SU-DHL-6 (cell line): Measurements from ENCODE around the gene B4GALNT3.

ENCODE experiments used
- H2AFZ ChIP-seq: fragments of 200-600 bp; sonication (generic); 2 replicates; pipeline ENCODE4 v1.6.1; 2014; ENCODE audit warnings: low read depth, mild to moderate bottlenecking, moderate library complexity, mixed read lengths, antibody characterized with exemption, low read length; ENCODE audit not compliant: severe bottlenecking
- H3F3A ChIP-seq: fragments of 200-600 bp; shearing (Covaris generic); 2 replicates; pipeline ENCODE4 v1.6.0; 2016; ENCODE audit warnings: antibody characterized with exemption, mild to moderate bottlenecking; ENCODE audit not compliant: insufficient read depth
- H3K27ac ChIP-seq: fragments of 200-600 bp; sonication (generic); 2 replicates; pipeline ENCODE4 v1.5.1; 2016; ENCODE audit warnings: low read depth, mild to moderate bottlenecking, low read length, moderate library complexity, mixed read lengths
- H3K27me3 ChIP-seq: fragments of 200-600 bp; sonication (generic), shearing (Covaris generic); 2 replicates; pipeline ENCODE4 v1.6.0; 2014; ENCODE audit warnings: mild to moderate bottlenecking, low read length
- H3K36me3 ChIP-seq: fragments of 200-600 bp; sonication (generic); 2 replicates; pipeline ENCODE4 v1.6.1; 2014; ENCODE audit warnings: mild to moderate bottlenecking, low read length, mixed read lengths
- H3K4me2 ChIP-seq: fragments of 300-600, 200-600 bp; shearing (Covaris generic), sonication (generic); 2 replicates; pipeline ENCODE4 v1.6.0; 2014; ENCODE audit warnings: low read length, low read depth, mild to moderate bottlenecking; ENCODE audit not compliant: poor library complexity, severe bottlenecking
- H3K4me3 ChIP-seq: fragments of 200-600 bp; sonication (generic); 2 replicates; pipeline ENCODE4 v1.5.1; 2014; ENCODE audit warnings: antibody characterized with exemption, low read length, mild to moderate bottlenecking, mixed read lengths; ENCODE audit not compliant: insufficient read depth, poor library complexity, severe bottlenecking
- H3K79me2 ChIP-seq: fragments of 200-600 bp; sonication (generic); 2 replicates; pipeline ENCODE4 v1.6.1; 2014; ENCODE audit warnings: mild to moderate bottlenecking, low read length, moderate library complexity; ENCODE audit not compliant: insufficient read depth
- H3K9ac ChIP-seq: fragments of 200-600 bp; sonication (generic); 2 replicates; pipeline ENCODE4 v1.7.0; 2014; ENCODE audit warnings: mild to moderate bottlenecking, low read length
- H3K9me2 ChIP-seq: fragments of 200-600 bp; sonication (generic); replicated peaks from 2 replicates; pipeline ENCODE4 v1.6.1; 2014; ENCODE audit warnings: low read length; ENCODE audit not compliant: insufficient read depth
- H3K9me3 ChIP-seq: fragments of 200-600 bp; sonication (generic); 2 replicates; pipeline ENCODE4 v1.6.1; 2014; ENCODE audit warnings: low read length, mixed read lengths; ENCODE audit not compliant: insufficient read depth
- H4K20me1 ChIP-seq: fragments of 200-600 bp; sonication (generic); 2 replicates; pipeline ENCODE4 v1.6.1; 2014; ENCODE audit warnings: low read depth, mild to moderate bottlenecking, antibody characterized with exemption, low read length, moderate library complexity, mixed read lengths
- CTCF ChIP-seq: fragments of 200-600 bp; sonication (generic); IDR thresholded peaks from one replicate; pipeline ENCODE4 v1.5.1; 2017; ENCODE audit warnings: antibody characterized with exemption, mild to moderate bottlenecking, low read length, moderate library complexity; ENCODE audit not compliant: insufficient read depth, poor library complexity, severe bottlenecking
- EZH2phosphoT487 ChIP-seq: fragments of 200-600 bp; sonication (generic), shearing (Covaris generic); conservative IDR thresholded peaks from 2 replicates; pipeline ENCODE4 v1.6.1; 2018; ENCODE audit warnings: mild to moderate bottlenecking, antibody characterized with exemption, low read length, moderate library complexity, mixed read lengths

B4GALNT3 gene

GRCh38 chr12:573232-573631, 113.5 kb downstream of the B4GALNT3 start:
- no peak for TF ChIP-seq EZH2phosphoT487
- Histone ChIP-seq H3K27me3 (no peaks in the 10 kb centered on the region), H3K9me2 (no peaks in the 10 kb centered on the region), H3K36me3 (no peaks in the 10 kb centered on the region), H4K20me1 (no peaks in the 10 kb centered on the region), H3K4me3 (no peak overlapping the region), H3K9ac (no peak overlapping the region), H3K79me2 (no peaks in the 10 kb centered on the region), H3K27ac (no peak overlapping the region), H3K4me2 (no peak overlapping the region), H3F3A (no peaks in the 10 kb centered on the region), H3K9me3 (no peaks in the 10 kb centered on the region), H2AFZ (no peak overlapping the region)

GRCh38 chr12:574475-575128, 114.9 kb downstream of the B4GALNT3 start:
- Histone ChIP-seq H3K9me2 (no peaks in the 10 kb centered on the region), H3K4me3 (no peak overlapping the region), H3K9me3 (no peaks in the 10 kb centered on the region), H3K36me3 (no peaks in the 10 kb centered on the region), H3K27me3 (no peaks in the 10 kb centered on the region), H4K20me1 (no peaks in the 10 kb centered on the region), H2AFZ (no peak overlapping the region), H3K9ac (no peak overlapping the region), H3K79me2 (no peaks in the 10 kb centered on the region), H3F3A (no peaks in the 10 kb centered on the region), H3K27ac (no peak overlapping the region), H3K4me2 (no peak overlapping the region)
- TF ChIP-seq CTCF (no peak), EZH2phosphoT487 (no peak)

GRCh38 chr12:575129-575502, 115.4 kb downstream of the B4GALNT3 start:
- H3K79me2 ChIP-seq: no peaks in the 10 kb centered on the region
- H3K9me2 ChIP-seq: no peaks in the 10 kb centered on the region
- no peak overlapping the region for H3K9ac ChIP-seq
- no peak overlapping the region for H3K27ac ChIP-seq
- no peaks in the 10 kb centered on the region for H4K20me1 ChIP-seq
- H3F3A ChIP-seq: no peaks in the 10 kb centered on the region
- H3K4me3 ChIP-seq: no peak overlapping the region
- no peaks in the 10 kb centered on the region for H3K36me3 ChIP-seq
- H3K4me2 ChIP-seq: no peak overlapping the region
- peak overlapping the region; percentile 97 for H2AFZ ChIP-seq
- H3K9me3 ChIP-seq: no peaks in the 10 kb centered on the region
- H3K27me3 ChIP-seq: no peaks in the 10 kb centered on the region
- TF ChIP-seq EZH2phosphoT487 (no peak), CTCF (no peak)

- no peaks in the 10 kb centered on the region for H4K20me1 ChIP-seq
- no peak overlapping the region for H3K4me3 ChIP-seq
- no peaks in the 10 kb centered on the region for H3K79me2 ChIP-seq
- H3K4me2 ChIP-seq: peak overlapping the region; percentile 33
- TF ChIP-seq CTCF (peak; percentile 98), EZH2phosphoT487 (no peak)
- no peaks in the 10 kb centered on the region for H3K9me2 ChIP-seq
- H3K9ac ChIP-seq: peak overlapping the region; percentile 46
- H2AFZ ChIP-seq: peak overlapping the region; percentile 97
- H3K9me3 ChIP-seq: no peaks in the 10 kb centered on the region
- H3K27me3 ChIP-seq: no peaks in the 10 kb centered on the region
- no peaks in the 10 kb centered on the region for H3K36me3 ChIP-seq
- no peaks in the 10 kb centered on the region for H3F3A ChIP-seq
- no peak overlapping the region for H3K27ac ChIP-seq
These were observed 116.3 kb downstream of the B4GALNT3 start for GRCh38 chr12:575948-576614.
